Upper lobe of left lung (tissue), 6 donors: ENCODE measurements around the gene HES7. TPM values are rescaled to one million over a fixed set of nuclear protein-coding genes. Genes with fewer than 3 reads are reported as not detected.

Experiments used
- ATAC-seq, 2 donors: fragments of 200-7000 bp; cut with Tn5 transposase; one replicate each; pipeline ENCODE4 v1.9.1; 2022; ENCODE audit warnings: mild to moderate bottlenecking in 2 of 2, moderate library complexity in 2 of 2; ENCODE audit not compliant: low FRiP score in 2 of 2
- DNase-seq, 2 donors: peaks; one replicate each; pipeline ENCODE4 v3.0.0-alpha.2; 2019 to 2020
- H3K27ac ChIP-seq, 4 donors: fragments of 200-600 bp; sonication (generic); one replicate each; pipeline ENCODE4 v1.5.1; 2016 to 2019
- H3K27me3 ChIP-seq, 4 donors: fragments of 200-600 bp; sonication (generic); one replicate each; pipeline ENCODE4 v1.5.1; 2017 to 2019
- H3K36me3 ChIP-seq, 4 donors: fragments of 200-600 bp; sonication (generic); one replicate each; pipeline ENCODE4 v1.5.1; 2016 to 2019
- H3K4me1 ChIP-seq, 4 donors: fragments of 200-600 bp; sonication (generic); one replicate each; pipeline ENCODE4 v1.5.1; 2018 to 2019
- H3K4me3 ChIP-seq, 4 donors: fragments of 200-600 bp; sonication (generic); one replicate each; pipeline ENCODE4 v1.5.1; 2017 to 2019; ENCODE audit warnings: mild to moderate bottlenecking in 2 of 4, moderate library complexity in 1 of 4
- H3K9me3 ChIP-seq, 4 donors: fragments of 200-600 bp; sonication (generic); one replicate each; pipeline ENCODE4 v1.5.1; 2018 to 2019
- EP300 ChIP-seq, 4 donors: sonication (generic); formaldehyde crosslinking; IDR thresholded peaks; one replicate each; pipeline ENCODE4 v1.5.1; 2017; ENCODE audit warnings: antibody characterized with exemption in 4 of 4, control low read depth in 2 of 4
- POLR2A ChIP-seq, 4 donors: fragments of 450-650 bp; IDR thresholded peaks; one replicate each; pipeline ENCODE4 v1.5.1; 2016 to 2017; ENCODE audit warnings: antibody characterized with exemption in 4 of 4, mild to moderate bottlenecking in 2 of 4
- POLR2AphosphoS5 ChIP-seq, 2 donors: sonication (generic); formaldehyde crosslinking; IDR thresholded peaks; one replicate each; pipeline ENCODE4 v1.5.1; 2017; ENCODE audit warnings: antibody characterized with exemption in 2 of 2
- WGBS, 2 donors: methylation state at CpG; one replicate each; pipeline ENCODE4 v1.1.5; 2017 to 2018; 5-methylcytosine and 5-hydroxymethylcytosine counted together
- total RNA-seq, 6 donors: library from RNA; depleted of rRNA in 4 of 6; stranded (reverse); fragments of >200 nt in 4 of 6; gene quantifications; one replicate each; pipeline versions ENCODE4 v1.1.0 to v1.2.1, GENCODE V29; 2016 to 2021
- TF ChIP-seq, protein P1 (sequence below), 6 experiments: fragments of 450-650 bp in 4 of 6; fragments of 200-600 bp in 2 of 6; sonication (generic) in 2 of 6; IDR thresholded peaks; one replicate each; pipeline ENCODE4 v1.5.1; 2016 to 2019; ENCODE audit warnings: antibody characterized with exemption in 6 of 6
- donor health status: DM: no; HTN: no; CAD: no; lungs with moderate emphysema.
- donor health status: DM: no; HTN: yes; CAD: no; lungs with severe emphysema.

Gene HES7
- total RNA-seq, 6 donors from 2014 or later, result 4.9 TPM; not detected in 5

DNA sequence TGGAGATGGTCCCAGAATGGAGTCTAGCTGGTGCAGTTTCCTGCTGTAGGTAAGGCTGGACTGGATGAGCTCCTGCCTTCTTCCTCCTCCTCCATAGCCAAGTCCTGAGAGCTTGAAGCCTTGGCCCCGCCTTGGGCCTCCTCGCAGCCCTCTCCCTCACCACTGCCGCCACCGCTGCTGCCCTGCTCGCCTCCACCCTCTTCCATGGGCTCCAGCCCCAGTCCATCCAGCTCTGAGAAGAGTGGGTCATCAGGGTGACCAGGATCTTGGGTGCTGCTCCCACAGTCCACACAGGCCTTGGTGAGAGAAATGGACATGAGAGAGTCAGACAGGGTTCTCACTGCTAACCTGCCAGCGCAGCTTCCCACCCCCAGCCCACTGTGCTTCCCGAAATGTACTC is 17.1 kb upstream of the HES7 start:
- H3K4me1 ChIP-seq, result peaks cover 16 to 42% (median 27%) of the 10 kb centered on the region in 4 donors
- peak in 1 of 2 donors; percentile 70 for DNase-seq

DNA sequence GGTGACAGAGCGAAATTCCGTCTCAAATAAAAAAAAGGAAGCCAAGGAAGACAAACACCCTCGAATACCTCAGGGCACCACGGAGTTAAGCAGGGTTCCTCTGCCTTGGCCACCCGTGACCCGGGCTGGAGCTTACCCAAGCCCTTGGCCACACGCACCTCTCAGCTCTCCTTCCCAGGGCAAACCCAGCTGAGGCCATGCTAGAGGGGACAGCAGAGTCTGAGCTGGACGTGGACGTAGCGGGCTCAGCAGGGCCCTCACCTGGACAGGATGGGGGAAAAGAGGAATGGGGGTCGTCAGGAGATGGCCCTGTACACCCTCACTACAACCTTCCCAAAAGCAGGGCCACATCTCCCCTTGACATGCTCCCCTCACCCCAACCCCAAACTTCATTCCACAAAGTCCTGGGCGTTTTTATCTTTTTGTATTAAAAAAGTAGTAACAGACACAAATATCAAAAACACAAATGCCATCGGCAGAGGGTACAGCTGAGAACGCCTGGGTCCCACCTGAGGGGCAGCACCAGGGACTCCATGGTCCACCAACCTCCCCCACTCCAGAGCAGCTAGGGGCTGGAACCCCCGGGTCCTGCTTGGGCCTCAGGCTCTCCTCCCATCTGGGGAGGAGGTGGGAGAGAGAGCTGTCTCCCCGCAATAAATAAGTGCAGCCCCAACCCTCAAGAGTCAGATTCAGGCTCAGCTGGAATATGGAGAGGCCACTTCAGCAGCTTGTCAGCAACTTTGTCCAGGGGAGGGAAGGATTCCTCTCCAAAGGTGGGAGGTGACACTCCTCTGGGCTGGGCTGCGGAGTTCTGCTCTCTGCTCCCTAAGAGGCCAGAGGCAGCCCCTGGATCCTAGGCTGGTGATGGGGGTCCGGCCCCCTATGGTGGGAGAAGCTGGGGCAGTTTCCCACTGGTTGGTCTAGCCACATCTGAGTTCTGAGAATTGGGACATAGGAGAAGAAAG is 16.4 kb upstream of the HES7 start:
- ATAC-seq, result no peak
- peak overlapping the region; percentile 62 to 87 (median 76) for H3K27ac ChIP-seq
- DNase-seq, result peak in 1 of 2 donors; percentile 55

More for the DNA sequence above, 17.1 kb upstream of the HES7 start:
- no peaks in the 10 kb centered on the region for H3K9me3 ChIP-seq
- peaks cover 54 to 69% (median 67%) of the 10 kb centered on the region in 4 donors for H3K36me3 ChIP-seq
- no peaks in the 10 kb centered on the region for H3K27me3 ChIP-seq
- ATAC-seq, result no peak
- H3K27ac ChIP-seq, result peak overlapping the region in 2 of 4 donors; percentile 84 to 87
- peak in 1 of 2 donors; percentile 6 for TF ChIP-seq POLR2AphosphoS5 (IDR thresholded peaks at IDR 0.05)
- TF ChIP-seq POLR2A (IDR thresholded peaks at IDR 0.05), result no peak
- no peak overlapping the region for H3K4me3 ChIP-seq
- 90 to 94% methylated on average over 6 to 7 of the region's 7 CpGs for WGBS, 2 donors

DNA sequence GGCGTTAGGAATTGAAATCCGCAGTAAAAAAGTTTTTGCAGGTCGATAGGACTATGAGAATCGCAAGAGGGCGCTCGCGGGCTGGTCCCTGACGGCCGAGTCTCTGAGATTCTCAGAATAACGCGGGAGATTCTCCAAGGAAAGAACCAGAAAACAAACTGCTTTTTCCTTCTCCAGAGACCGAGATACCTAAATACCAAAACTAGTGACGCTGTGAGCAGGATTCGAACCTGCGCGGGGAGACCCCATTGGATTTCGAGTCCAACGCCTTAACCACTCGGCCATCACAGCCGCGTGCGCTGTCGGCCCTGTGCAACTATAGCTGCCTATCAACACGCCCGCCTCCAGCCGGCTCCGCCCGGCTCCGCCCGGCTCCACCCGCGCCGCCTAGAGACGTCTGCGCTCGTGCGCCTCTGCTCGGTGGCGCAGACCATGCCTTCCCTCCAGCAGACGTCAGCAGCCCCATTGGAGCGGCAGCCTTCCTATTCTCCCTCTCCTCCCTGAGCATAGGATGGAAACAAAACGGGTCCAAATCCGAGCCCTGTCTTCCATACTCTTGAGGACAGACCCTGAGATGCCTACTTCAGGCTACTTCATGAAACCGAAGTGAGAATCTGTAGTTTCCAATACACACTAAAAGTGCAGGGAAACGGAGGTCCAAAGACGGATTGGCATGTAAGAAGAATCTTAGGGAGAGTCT is 14.9 kb upstream of the HES7 start:
- peak overlapping the region; percentile 62 to 87 (median 76) for H3K27ac ChIP-seq
- 2 to 5% methylated on average over 19 to 46 of the region's 46 CpGs for WGBS, 2 donors
- peaks cover 33 to 46% (median 45%) of the 10 kb centered on the region in 4 donors for H3K36me3 ChIP-seq
- peak; percentile 91 to 95 for ATAC-seq
- H3K4me1 ChIP-seq, result peaks cover 16 to 42% (median 27%) of the 10 kb centered on the region in 4 donors
- H3K27me3 ChIP-seq, result no peaks in the 10 kb centered on the region
- H3K9me3 ChIP-seq, result no peaks in the 10 kb centered on the region
- peak; percentile 91 to 99 for DNase-seq
- TF ChIP-seq EP300 (IDR thresholded peaks at IDR 0.05) (peak in 1 of 4 donors; percentile 49), POLR2A (IDR thresholded peaks at IDR 0.05) (peak in 3 of 4 donors; percentile 48 to 78 (median 70)), POLR2AphosphoS5 (IDR thresholded peaks at IDR 0.05) (peak; percentile 79)
- TF ChIP-seq, protein P1, sequence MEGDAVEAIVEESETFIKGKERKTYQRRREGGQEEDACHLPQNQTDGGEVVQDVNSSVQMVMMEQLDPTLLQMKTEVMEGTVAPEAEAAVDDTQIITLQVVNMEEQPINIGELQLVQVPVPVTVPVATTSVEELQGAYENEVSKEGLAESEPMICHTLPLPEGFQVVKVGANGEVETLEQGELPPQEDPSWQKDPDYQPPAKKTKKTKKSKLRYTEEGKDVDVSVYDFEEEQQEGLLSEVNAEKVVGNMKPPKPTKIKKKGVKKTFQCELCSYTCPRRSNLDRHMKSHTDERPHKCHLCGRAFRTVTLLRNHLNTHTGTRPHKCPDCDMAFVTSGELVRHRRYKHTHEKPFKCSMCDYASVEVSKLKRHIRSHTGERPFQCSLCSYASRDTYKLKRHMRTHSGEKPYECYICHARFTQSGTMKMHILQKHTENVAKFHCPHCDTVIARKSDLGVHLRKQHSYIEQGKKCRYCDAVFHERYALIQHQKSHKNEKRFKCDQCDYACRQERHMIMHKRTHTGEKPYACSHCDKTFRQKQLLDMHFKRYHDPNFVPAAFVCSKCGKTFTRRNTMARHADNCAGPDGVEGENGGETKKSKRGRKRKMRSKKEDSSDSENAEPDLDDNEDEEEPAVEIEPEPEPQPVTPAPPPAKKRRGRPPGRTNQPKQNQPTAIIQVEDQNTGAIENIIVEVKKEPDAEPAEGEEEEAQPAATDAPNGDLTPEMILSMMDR (IDR thresholded peaks at IDR 0.05), result peak; percentile 69 to 92 (median 88)
- H3K4me3 ChIP-seq, result peak overlapping the region in 3 of 4 donors; percentile 16 to 34 (median 32)

More for the DNA sequence above, 16.4 kb upstream of the HES7 start:
- WGBS, 2 donors, result 77 to 78% methylated on average over 15 to 17 of the region's 18 CpGs
- TF ChIP-seq POLR2A (IDR thresholded peaks at IDR 0.05) (no peak), POLR2AphosphoS5 (IDR thresholded peaks at IDR 0.05) (no peak), EP300 (IDR thresholded peaks at IDR 0.05) (no peak)
- no peaks in the 10 kb centered on the region for H3K27me3 ChIP-seq
- H3K36me3 ChIP-seq, result peaks cover 47 to 62% (median 60%) of the 10 kb centered on the region in 4 donors
- H3K4me3 ChIP-seq, result no peak overlapping the region
- H3K9me3 ChIP-seq, result no peaks in the 10 kb centered on the region
- H3K4me1 ChIP-seq, result peaks cover 16 to 42% (median 27%) of the 10 kb centered on the region in 4 donors

DNA sequence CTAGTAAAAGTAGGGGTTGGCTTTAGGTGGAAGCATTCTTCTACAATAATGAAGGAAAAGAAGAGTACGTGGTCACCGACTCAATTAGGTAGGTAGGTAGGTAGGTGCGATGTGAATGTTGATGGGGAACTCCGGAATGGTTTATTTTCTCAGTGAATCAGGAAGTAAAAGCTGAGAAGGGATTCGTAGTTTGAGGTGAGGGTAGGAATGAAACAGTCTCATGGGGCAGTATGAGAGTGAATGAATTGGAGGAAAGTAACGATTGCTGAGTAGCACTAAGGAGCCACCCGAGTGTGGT is 14.4 kb upstream of the HES7 start:
- H3K36me3 ChIP-seq, result peaks cover 28 to 41% (median 40%) of the 10 kb centered on the region in 4 donors
- H3K27me3 ChIP-seq, result no peaks in the 10 kb centered on the region
- peaks cover 16 to 40% (median 27%) of the 10 kb centered on the region in 4 donors for H3K4me1 ChIP-seq
- WGBS, 2 donors, result 2 to 3% methylated on average over 7 of the region's 7 CpGs
- TF ChIP-seq, protein P1 (IDR thresholded peaks at IDR 0.05), result no peak
- TF ChIP-seq POLR2AphosphoS5 (IDR thresholded peaks at IDR 0.05) (no peak), EP300 (IDR thresholded peaks at IDR 0.05) (no peak), POLR2A (IDR thresholded peaks at IDR 0.05) (no peak)
- H3K27ac ChIP-seq, result peak overlapping the region in 3 of 4 donors; percentile 60 to 87 (median 84)
- H3K9me3 ChIP-seq, result no peaks in the 10 kb centered on the region
- DNase-seq (no peak), ATAC-seq (no peak)
- H3K4me3 ChIP-seq, result peak overlapping the region in 3 of 4 donors; percentile 16 to 34 (median 32)

DNA sequence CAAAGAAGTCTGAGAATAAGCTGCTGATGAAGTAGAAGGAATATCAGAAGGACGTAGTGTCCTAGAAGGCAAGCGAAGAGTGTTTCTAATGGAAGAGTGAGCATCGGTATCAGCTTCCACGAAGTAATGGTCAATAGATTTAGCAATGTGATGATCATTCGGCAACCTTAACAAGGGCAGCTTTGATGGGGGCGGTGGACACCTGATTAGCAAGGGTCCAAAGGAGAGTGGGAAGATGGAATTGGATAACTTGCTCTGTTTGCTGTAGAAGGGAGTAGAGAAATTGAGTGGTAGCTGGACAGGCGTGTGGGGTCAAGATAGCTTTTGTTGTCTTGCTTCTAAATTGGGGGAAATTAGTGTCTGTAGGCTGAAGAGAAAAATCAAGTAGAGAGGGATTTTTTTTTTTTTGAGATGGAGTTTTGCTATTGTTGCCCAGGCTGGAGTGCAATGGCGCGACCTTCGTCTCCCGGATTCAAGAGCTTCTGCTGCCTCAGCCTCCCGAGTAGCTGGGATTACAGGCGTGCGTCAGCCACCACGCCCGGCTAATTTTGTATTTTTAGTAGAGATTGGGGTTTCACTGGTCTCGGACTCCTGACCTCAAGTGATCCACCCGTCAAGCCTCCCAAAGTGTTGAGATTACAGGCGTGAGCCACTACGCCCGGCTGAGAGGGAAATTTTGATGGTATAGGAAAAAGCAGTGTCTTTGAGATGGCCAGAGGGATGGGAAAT is 13.9 kb upstream of the HES7 start:
- peaks cover 23 to 36% (median 35%) of the 10 kb centered on the region in 4 donors for H3K36me3 ChIP-seq
- H3K27me3 ChIP-seq, result no peaks in the 10 kb centered on the region
- H3K4me1 ChIP-seq, result peaks cover 16 to 35% (median 27%) of the 10 kb centered on the region in 4 donors
- H3K27ac ChIP-seq, result peak overlapping the region in 3 of 4 donors; percentile 60 to 87 (median 84)
- ATAC-seq (no peak), DNase-seq (no peak)
- H3K9me3 ChIP-seq, result no peaks in the 10 kb centered on the region
- TF ChIP-seq POLR2A (IDR thresholded peaks at IDR 0.05) (no peak), EP300 (IDR thresholded peaks at IDR 0.05) (no peak), POLR2AphosphoS5 (IDR thresholded peaks at IDR 0.05) (no peak)
- TF ChIP-seq, protein P1 (IDR thresholded peaks at IDR 0.05), result no peak
- 30 to 38% methylated on average over 21 of the region's 21 CpGs for WGBS, 2 donors
- peak overlapping the region in 3 of 4 donors; percentile 16 to 34 (median 32) for H3K4me3 ChIP-seq
